Rectal smooth muscle tissue (tissue), 1 donor: ENCODE results near the gene PSRC1.

Experiments used
- H3K27ac ChIP-seq: one replicate; pipeline ENCODE4 v1.7.0; 2013; ENCODE audit warnings: low read depth, low read length, inconsistent platforms
- H3K27me3 ChIP-seq: one replicate; pipeline ENCODE4 v1.7.0; 2013; ENCODE audit warnings: low read length; ENCODE audit not compliant: control insufficient read depth, insufficient read depth
- H3K36me3 ChIP-seq: one replicate; pipeline ENCODE4 v1.7.0; 2013; ENCODE audit warnings: low read length; ENCODE audit not compliant: control insufficient read depth, insufficient read depth
- H3K4me1 ChIP-seq: one replicate; pipeline ENCODE4 v1.7.0; 2013; ENCODE audit warnings: low read length; ENCODE audit not compliant: control insufficient read depth, insufficient read depth
- H3K4me3 ChIP-seq: one replicate; pipeline ENCODE4 v1.7.0; 2013; ENCODE audit warnings: low read length
- H3K9ac ChIP-seq: one replicate; pipeline ENCODE4 v1.7.0; 2013; ENCODE audit warnings: low read length

The PSRC1 gene

DNA sequence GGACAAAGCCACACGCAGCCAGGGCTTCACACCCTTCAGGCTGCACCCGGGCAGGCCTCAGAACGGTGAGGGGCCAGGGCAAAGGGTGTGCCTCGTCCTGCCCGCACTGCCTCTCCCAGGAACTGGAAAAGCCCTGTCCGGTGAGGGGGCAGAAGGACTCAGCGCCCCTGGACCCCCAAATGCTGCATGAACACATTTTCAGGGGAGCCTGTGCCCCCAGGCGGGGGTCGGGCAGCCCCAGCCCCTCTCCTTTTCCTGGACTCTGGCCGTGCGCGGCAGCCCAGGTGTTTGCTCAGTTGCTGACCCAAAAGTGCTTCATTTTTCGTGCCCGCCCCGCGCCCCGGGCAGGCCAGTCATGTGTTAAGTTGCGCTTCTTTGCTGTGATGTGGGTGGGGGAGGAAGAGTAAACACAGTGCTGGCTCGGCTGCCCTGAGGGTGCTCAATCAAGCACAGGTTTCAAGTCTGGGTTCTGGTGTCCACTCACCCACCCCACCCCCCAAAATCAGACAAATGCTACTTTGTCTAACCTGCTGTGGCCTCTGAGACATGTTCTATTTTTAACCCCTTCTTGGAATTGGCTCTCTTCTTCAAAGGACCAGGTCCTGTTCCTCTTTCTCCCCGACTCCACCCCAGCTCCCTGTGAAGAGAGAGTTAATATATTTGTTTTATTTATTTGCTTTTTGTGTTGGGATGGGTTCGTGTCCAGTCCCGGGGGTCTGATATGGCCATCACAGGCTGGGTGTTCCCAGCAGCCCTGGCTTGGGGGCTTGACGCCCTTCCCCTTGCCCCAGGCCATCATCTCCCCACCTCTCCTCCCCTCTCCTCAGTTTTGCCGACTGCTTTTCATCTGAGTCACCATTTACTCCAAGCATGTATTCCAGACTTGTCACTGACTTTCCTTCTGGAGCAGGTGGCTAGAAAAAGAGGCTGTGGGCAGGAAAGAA is 8.1 kb downstream of the PSRC1 start:
- Histone ChIP-seq H3K4me3 (no peak overlapping the region), H3K9ac (no peak overlapping the region), H3K27me3 (no peaks in the 10 kb centered on the region), H3K36me3 (no peaks in the 10 kb centered on the region), H3K27ac (no peak overlapping the region), H3K4me1 (no peaks in the 10 kb centered on the region)

DNA sequence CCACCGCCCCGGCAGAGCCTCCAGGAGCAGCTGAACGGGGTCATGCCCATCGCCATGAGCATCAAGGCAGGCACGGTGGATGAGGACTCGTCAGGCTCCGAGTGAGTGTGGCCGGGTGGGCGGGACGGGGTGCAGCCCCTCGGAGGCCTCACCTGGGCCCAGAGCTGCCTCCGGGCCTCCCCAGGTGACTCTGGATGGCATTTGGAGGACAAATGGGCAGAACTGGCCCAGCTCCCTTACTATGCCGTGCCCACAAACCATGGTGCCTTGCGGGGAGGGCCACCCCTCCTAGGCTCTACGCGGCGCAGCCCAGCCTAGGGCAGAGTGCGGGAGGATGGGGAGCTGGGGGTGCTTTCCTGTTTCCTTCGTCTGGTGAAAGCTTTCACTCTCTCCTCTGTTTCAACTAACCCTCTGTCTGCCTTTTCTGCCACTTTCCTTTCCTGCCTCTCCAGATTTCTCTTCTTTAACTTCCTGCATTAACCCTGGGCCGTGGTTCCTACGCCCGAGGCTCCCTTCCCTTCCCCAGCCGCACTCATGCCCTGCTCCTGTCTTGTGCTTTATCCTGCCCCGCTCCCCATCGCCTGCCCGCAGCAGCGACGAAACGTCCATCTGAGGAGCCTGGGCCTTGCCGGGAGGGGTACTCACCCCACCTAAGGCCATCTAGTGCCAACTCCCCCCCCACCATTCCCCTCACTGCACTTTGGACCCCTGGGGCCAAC is 9.2 kb downstream of the PSRC1 start:
- no peak overlapping the region for H3K27ac ChIP-seq
- H3K9ac ChIP-seq, result no peak overlapping the region
- no peaks in the 10 kb centered on the region for H3K36me3 ChIP-seq
- no peaks in the 10 kb centered on the region for H3K27me3 ChIP-seq
- H3K4me3 ChIP-seq, result no peak overlapping the region
- H3K4me1 ChIP-seq, result no peaks in the 10 kb centered on the region

DNA sequence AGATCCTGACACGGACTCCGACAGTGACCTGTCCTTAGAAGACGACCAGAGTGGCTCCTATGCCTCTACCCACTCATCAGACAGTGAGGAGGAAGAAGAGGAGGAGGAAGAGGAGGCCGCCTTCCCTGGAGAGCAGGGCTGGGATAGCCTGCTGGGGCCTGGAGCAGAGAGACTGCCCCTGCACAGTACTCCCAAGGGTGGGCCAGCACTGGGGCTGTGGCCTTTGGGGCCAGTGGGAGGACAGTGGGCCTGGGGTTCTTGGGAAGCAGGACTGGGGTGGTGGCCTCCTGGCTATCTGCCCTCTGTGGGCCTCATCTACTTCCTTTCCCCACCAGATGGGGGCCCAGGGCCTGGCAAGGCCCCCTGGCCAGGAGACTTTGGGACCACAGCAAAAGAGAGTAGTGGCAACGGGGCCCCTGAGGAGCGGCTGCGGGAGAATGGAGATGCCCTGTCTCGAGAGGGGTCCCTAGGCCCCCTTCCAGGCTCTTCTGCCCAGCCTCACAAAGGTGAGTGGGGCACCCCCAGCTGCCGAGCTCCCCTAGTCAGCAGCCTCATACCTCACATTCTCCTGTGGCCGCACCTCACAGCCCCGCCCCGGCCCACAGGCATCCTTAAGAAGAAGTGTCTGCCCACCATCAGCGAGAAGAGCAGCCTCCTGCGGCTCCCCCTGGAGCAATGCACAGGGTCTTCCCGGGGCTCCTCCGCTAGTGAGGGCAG is 10.0 kb downstream of the PSRC1 start:
- no peak overlapping the region for H3K27ac ChIP-seq
- no peak overlapping the region for H3K4me3 ChIP-seq
- no peaks in the 10 kb centered on the region for H3K4me1 ChIP-seq
- H3K27me3 ChIP-seq, result no peaks in the 10 kb centered on the region
- H3K9ac ChIP-seq, result no peak overlapping the region
- no peaks in the 10 kb centered on the region for H3K36me3 ChIP-seq

DNA sequence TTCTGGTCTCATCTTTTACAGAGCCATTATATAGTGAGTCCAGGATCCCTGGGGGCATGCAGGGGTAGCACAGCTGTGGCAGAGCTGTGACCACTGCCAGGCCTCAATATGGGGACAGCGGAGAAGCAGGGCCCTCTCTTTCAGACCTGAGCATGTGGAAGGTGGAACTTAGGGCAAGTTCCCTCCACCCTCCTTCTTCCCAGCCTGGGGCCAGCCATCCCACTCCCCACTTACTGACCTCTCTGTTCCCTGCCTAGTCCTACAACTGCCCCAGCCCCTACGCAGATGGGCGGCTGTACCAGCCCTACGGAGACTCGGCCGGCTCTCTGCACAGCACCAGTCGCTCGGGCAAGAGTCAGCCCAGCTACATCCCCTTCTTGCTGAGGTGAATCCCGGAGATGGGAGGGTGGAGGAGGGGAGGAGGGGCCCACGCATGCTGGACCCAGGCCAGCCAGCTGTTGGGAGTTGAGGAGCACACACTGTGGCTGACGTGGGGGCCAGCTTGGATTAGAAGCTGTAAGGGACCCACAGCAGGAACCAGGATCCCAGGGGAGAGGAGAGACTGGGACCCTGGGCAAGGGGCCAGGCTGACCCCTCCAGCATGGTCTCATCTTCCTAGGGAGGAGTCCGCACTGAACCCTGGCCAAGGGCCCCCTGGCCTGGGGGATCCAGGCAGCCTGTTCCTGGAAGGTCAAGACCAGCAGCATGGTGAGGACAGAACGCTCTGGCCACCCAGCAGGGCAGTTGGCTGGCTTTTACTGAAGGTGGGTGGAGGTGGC is 10.7 kb downstream of the PSRC1 start:
- H3K27me3 ChIP-seq, result no peaks in the 10 kb centered on the region
- no peaks in the 10 kb centered on the region for H3K36me3 ChIP-seq
- H3K27ac ChIP-seq, result no peak overlapping the region
- H3K4me1 ChIP-seq, result no peaks in the 10 kb centered on the region
- no peak overlapping the region for H3K9ac ChIP-seq
- no peak overlapping the region for H3K4me3 ChIP-seq

DNA sequence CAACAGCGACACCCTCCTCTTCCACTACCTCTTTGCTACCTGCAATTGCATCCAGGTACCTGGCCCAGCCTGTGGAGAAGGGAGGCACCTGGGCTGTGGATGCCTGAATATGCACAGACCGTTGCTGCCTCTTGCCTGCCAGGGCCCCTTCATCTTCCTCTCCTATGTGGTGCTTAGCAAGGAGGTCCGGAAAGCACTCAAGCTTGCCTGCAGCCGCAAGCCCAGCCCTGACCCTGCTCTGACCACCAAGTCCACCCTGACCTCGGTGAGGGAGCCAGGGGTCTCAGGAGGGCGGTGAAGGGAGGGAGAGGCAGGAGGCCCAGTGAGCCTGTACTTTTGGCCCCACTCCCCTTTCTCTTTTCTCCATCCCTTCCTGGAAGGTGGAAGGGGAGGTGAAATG is 11.5 kb downstream of the PSRC1 start:
- H3K4me1 ChIP-seq, result no peaks in the 10 kb centered on the region
- no peaks in the 10 kb centered on the region for H3K27me3 ChIP-seq
- no peak overlapping the region for H3K9ac ChIP-seq
- H3K27ac ChIP-seq, result no peak overlapping the region
- no peak overlapping the region for H3K4me3 ChIP-seq
- no peaks in the 10 kb centered on the region for H3K36me3 ChIP-seq

DNA sequence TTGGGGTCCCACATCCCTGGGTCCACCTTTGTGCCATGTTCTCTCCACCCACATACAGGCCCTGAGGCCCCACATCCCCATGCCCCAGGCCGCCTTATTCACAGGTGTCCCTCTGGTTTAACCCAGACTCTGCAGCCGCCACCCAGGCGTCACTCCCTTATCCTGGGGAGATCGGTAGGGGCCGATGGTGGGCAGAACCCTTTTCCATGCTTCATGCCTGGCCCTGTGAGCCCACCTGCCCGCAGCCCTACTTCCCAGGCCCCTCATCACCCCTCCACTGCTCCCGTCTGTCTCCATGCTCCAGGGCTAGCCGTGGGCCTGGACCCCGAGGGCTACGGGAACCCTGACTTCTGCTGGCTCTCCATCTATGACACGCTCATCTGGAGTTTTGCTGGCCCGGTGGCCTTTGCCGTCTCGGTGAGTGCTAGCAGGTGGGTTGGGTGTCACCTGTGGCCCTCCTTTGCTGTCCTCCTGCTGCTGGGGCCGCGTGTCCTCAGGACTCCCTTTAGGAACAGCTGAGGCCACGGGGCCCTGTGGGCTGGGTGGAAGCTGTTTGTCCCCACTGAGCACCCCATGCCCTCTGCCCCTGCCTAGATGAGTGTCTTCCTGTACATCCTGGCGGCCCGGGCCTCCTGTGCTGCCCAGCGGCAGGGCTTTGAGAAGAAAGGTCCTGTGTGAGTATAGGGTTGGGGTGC is 12.2 kb downstream of the PSRC1 start:
- no peak overlapping the region for H3K9ac ChIP-seq
- H3K4me3 ChIP-seq, result no peak overlapping the region
- H3K36me3 ChIP-seq, result no peaks in the 10 kb centered on the region
- no peak overlapping the region for H3K27ac ChIP-seq
- H3K4me1 ChIP-seq, result no peaks in the 10 kb centered on the region
- no peaks in the 10 kb centered on the region for H3K27me3 ChIP-seq

DNA sequence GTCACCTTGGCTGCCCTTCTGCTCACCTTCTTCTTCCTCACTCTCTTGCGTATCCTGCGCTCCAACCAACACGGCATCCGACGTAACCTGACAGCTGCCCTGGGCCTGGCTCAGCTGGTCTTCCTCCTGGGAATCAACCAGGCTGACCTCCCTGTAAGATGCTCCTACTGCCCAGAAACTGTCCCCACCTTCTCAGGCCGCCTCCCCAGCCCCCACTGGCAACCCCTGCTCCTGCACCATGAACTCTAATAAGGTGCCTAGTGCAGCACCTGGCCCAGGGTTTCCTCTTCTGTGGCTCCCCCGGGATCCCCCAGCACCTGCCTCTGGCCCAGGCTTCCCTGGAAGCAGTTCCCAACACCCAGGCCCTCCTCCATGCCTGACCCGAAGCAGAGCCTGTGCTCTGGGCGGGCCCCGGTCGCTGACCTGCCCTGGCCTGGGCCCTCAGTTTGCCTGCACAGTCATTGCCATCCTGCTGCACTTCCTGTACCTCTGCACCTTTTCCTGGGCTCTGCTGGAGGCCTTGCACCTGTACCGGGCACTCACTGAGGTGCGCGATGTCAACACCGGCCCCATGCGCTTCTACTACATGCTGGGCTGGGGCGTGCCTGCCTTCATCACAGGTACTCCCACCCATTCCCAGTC is 12.8 kb downstream of the PSRC1 start:
- Histone ChIP-seq H3K27ac (no peak overlapping the region), H3K27me3 (no peaks in the 10 kb centered on the region), H3K36me3 (no peaks in the 10 kb centered on the region), H3K4me1 (no peaks in the 10 kb centered on the region), H3K4me3 (no peak overlapping the region), H3K9ac (no peak overlapping the region)

DNA sequence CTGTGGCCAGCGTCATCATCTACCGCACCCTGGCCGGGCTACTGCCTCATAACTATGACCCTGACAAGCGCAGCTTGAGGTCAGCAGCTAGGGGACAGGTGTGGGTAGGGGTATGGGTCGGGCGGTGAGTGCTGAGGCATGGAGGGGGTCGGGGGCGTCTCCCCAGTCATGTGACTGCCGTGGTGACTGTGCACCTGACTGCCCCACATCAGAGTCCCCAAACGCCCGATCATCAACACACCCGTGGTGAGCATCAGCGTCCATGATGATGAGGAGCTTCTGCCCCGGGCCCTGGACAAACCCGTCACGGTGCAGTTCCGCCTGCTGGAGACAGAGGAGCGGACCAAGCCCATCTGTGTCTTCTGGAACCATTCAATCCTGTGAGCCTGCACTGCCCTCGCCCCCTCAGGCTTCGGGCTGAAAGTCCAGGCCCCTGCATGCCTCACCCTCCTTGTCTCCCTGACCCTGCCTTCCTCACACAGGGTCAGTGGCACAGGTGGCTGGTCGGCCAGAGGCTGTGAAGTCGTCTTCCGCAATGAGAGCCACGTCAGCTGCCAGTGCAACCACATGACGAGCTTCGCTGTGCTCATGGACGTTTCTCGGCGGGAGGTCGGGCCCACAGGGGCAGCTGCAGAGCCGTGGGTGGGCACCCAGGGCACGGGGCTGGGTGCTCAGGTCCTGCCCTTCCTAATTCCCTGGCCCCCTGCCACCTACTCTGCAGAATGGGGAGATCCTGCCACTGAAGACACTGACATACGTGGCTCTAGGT is 13.5 kb downstream of the PSRC1 start:
- Histone ChIP-seq H3K27me3 (no peaks in the 10 kb centered on the region), H3K4me3 (no peak overlapping the region), H3K27ac (no peak overlapping the region), H3K4me1 (no peaks in the 10 kb centered on the region), H3K9ac (no peak overlapping the region), H3K36me3 (no peaks in the 10 kb centered on the region)

DNA sequence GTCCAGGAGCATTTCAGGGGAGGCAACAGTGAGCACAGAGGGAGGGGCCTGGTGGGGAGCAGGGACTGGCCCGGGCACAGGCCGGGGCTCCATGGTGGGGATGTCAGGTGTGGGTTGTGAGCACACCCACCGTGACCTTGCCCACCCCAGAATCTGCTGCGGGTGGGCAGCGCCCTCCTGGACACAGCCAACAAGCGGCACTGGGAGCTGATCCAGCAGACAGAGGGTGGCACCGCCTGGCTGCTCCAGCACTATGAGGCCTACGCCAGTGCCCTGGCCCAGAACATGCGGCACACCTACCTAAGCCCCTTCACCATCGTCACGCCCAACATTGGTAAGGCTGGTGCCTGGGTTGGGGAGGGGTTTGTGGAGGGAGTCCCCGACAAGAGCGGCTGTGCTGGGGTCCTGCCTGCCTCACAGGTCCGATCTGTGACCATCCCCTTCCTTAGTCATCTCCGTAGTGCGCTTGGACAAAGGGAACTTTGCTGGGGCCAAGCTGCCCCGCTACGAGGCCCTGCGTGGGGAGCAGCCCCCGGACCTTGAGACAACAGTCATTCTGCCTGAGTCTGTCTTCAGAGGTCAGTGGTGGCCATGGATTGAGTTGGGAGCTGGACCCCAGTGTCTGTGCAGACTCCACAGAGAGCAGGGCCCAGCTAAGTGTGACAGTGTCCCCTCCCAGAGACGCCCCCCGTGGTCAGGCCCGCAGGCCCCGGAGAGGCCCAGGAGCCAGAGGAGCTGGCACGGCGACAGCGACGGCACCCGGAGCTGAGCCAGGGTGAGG is 14.3 kb downstream of the PSRC1 start:
- Histone ChIP-seq H3K27ac (no peak overlapping the region), H3K9ac (no peak overlapping the region), H3K27me3 (no peaks in the 10 kb centered on the region), H3K4me1 (no peaks in the 10 kb centered on the region), H3K36me3 (no peaks in the 10 kb centered on the region), H3K4me3 (no peak overlapping the region)

DNA sequence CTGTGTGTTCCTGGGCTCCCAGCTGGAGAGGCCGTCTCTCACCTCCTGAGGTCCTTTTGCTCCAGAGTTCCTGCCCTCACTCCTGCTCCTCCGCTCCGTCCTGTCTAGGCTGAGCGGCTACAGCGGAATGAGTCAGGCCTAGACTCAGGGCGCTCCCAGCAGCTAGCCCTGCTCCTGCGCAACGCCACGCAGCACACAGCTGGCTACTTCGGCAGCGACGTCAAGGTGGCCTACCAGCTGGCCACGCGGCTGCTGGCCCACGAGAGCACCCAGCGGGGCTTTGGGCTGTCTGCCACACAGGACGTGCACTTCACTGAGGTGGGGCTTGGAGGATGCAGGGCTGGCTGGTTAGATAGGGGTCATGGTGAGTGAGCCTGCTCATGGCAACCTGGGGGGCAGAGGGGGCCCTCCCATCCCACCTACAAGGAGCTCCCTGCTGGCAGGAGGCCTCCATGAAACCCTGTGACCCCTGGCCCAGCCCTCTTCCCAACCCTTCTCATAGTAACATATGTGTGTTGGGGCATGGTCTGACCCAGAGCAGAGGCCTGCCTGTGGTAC is 15.1 kb downstream of the PSRC1 start:
- H3K4me1 ChIP-seq, result no peaks in the 10 kb centered on the region
- no peaks in the 10 kb centered on the region for H3K27me3 ChIP-seq
- no peak overlapping the region for H3K27ac ChIP-seq
- H3K36me3 ChIP-seq, result no peaks in the 10 kb centered on the region
- no peak overlapping the region for H3K4me3 ChIP-seq
- no peak overlapping the region for H3K9ac ChIP-seq
